Measurements from ENCODE around the gene PIANP.
"Not testable (repeated sequence)": the region's sequence is repeated elsewhere in the genome, so short reads cannot be mapped to it uniquely, and the experiment has no call there.

Gene PIANP

GRCh38 chr12:6700646-6701051 is at the start of gene PIANP:
TSS of gene PIANP (minus strand) at chr12:6700815. CDS start at chr12:6698061, 2,754 bp downstream.
- DNase-seq = peak; percentile 25 to 39

- DNase-seq = no peak
Observed at GRCh38 chr12:6748761-6749160, 48.1 kb upstream of the PIANP start.

GRCh38 chr12:6747216-6747615 is 46.6 kb upstream of the PIANP start:
- no peak for DNase-seq

GRCh38 chr12:6745741-6746525 is 45.3 kb upstream of the PIANP start:
- DNase-seq = no peak

GRCh38 chr12:6743300-6743699 is 42.7 kb upstream of the PIANP start:
- not testable (repeated sequence) for DNase-seq

- no peak for DNase-seq
Observed at GRCh38 chr12:6742834-6743233, 42.2 kb upstream of the PIANP start.

- DNase-seq = not testable (repeated sequence)
Observed at GRCh38 chr12:6742080-6742479, 41.5 kb upstream of the PIANP start.

- DNase-seq = no peak
Observed at GRCh38 chr12:6736754-6737153, 36.1 kb upstream of the PIANP start.

GRCh38 chr12:6735448-6736191 is 35.0 kb upstream of the PIANP start:
- DNase-seq = peak in 1 of 2 donors; percentile 30

- no peak for DNase-seq
Observed at GRCh38 chr12:6734506-6735387, 34.1 kb upstream of the PIANP start.

- no peak for DNase-seq
Observed at GRCh38 chr12:6730169-6730568, 29.6 kb upstream of the PIANP start.

GRCh38 chr12:6729186-6729585 is 28.6 kb upstream of the PIANP start:
- no peak for DNase-seq

GRCh38 chr12:6725350-6725749 is 24.7 kb upstream of the PIANP start:
- DNase-seq = no peak

GRCh38 chr12:6724409-6724797 is 23.8 kb upstream of the PIANP start:
- DNase-seq = no peak

- peak; percentile 89 to 94 for DNase-seq
Observed at GRCh38 chr12:6723607-6724408, 23.2 kb upstream of the PIANP start, which contains the start of gene COPS7A. TSS of gene COPS7A (plus strand) at chr12:6724046. CDS start at chr12:6724657, 611 bp downstream.

GRCh38 chr12:6722863-6723262 is 22.2 kb upstream of the PIANP start:
- no peak for DNase-seq

GRCh38 chr12:6716874-6717437 is 16.3 kb upstream of the PIANP start:
- no peak for DNase-seq

GRCh38 chr12:6716031-6716873 is 15.6 kb upstream of the PIANP start:
- not testable (repeated sequence) for DNase-seq

- DNase-seq = no peak
Observed at GRCh38 chr12:6708960-6709394, 8.4 kb upstream of the PIANP start.

- not testable (repeated sequence) for DNase-seq
Observed at GRCh38 chr12:6708351-6708750, 7.7 kb upstream of the PIANP start.

GRCh38 chr12:6703631-6704030 is 3.0 kb upstream of the PIANP start:
- DNase-seq = no peak
